M059J (cell line): Measurements from ENCODE around the gene ANAPC1. TPM values are rescaled to one million over a fixed set of nuclear protein-coding genes. Genes with fewer than 3 reads are reported as not detected.
"Not testable (repeated sequence)": the region's sequence is repeated elsewhere in the genome, so short reads cannot be mapped to it uniquely, and the experiment has no call there.

Experiments used
- DNase-seq: peaks from one replicate; pipeline ENCODE4 v3.0.0-alpha.2; 2012; ENCODE audit warnings: low read depth
- total RNA-seq: library from RNA; depleted of rRNA; stranded (reverse); fragments of >200 nt; shearing (Covaris generic); gene quantifications from 2 replicates; pipeline ENCODE4 v1.2.3, GENCODE V29; 2014

Gene ANAPC1
- total RNA-seq, 1 experiment from 2014 or later: 29.3 TPM

DNA sequence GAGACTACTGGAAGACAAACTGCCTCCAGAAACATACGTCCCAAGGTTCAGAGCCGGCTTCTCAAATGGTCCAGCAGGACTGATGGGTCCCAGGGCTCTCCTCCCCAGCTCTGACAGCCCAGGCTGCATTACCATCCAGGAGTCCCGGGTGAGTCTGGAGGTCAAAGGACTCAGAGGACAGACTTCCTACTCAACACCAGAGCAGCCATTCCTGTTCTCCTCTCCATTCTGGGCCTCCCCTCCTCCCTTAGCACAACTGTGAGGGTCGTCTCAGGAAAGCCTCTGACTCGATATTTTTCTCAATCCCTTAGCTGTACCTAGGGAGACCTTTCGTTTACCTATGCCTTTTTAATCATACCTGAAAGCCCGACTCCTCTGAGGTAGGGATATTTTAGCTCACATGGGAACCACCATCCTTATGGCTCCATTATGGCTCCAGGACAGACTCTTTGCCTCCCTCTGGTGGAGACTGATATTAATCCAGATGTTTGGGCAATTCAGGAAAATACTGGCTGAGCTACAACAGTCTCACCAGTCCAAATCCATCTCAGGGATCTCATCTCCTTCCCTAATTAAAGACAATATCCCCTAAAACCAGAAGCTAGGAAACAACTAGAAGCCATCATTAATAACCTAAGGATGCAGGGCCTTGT lies 70.9 kb downstream of the ANAPC1 start:
- DNase-seq: not testable (repeated sequence)

GRCh38 chr2:111790633-111791032 lies 93.4 kb downstream of the ANAPC1 start:
- not testable (repeated sequence) for DNase-seq

DNA sequence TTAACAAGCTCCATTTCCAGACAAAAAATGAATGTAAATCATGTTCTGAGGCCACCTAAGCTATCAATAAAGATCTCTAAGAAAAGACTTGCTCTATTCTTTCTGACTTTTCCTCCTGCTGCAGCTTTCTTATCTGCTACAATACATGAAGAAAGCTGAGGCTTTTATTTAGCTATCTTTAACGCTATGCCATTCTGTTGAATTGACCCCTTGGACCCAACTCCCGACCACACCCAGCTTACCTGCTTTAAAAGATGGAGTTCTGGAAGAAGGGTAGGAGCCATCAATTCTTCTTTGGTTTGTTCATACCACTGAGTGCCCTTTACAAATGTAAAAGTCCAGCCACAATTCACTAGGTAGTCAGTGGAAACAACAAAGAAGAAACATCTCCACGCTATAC lies 99.9 kb downstream of the ANAPC1 start:
- DNase-seq: not testable (repeated sequence)

DNA sequence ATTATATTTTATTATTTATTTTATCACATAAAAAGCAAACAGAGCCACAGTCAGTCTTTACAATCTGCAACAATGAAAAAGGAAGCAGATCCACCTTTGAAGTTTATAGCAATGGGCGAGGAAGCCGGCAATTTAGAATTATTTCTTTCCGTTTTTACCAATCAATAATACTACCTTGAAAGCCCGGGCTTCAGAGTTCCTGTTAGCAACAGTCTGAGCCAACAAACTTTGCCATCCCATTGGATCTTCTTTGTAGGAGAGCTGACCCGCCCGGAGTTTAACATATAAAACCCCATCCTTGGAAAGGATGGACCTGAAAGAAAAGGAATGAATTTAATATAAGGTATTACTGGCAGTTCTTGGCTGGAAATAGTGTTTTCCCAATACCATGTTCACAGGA lies 101.8 kb downstream of the ANAPC1 start:
- not testable (repeated sequence) for DNase-seq

GRCh38 chr2:111781443-111782094 lies 102.4 kb downstream of the ANAPC1 start:
- DNase-seq: not testable (repeated sequence)

- not testable (repeated sequence) for DNase-seq
Observed at GRCh38 chr2:111777155-111777554, 106.8 kb downstream of the ANAPC1 start.

DNA sequence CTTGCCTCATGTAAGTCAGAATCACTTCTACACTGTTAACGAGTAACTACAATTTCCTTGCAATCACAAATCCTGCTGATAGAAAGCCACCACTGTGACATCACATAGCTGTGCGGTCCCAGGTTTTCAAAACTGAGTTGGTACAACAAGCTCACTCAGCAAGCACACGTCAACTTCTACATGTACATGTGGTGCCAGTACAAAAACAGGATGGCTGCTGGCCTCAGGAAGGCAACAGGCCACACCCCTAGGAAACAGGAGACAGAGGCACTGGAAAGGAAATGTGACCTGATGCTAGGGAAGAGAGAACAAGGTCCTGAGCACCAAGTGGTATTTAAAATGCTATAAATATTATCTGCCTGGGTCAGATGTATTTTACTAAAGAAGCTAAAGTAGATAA lies 107.7 kb downstream of the ANAPC1 start:
- not testable (repeated sequence) for DNase-seq

DNA sequence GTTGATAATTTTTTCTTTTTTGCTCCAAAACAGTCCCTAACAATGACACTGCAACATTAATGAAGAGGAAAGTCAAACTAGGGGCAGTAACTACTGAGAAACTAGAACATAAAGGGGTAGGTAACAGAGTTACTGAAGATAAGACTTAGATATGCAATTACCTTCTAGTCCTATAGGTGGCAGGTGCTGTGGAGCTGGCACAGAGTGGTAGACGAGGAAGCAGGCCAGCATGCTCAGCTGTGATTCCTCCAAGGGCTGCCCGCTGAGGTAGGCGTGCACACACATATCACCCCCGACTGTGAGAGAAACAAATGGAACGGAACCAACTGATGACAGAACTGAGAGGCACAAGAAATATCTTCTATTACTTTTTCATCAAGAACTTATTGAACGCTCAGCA lies 111.8 kb downstream of the ANAPC1 start:
- not testable (repeated sequence) for DNase-seq

DNA sequence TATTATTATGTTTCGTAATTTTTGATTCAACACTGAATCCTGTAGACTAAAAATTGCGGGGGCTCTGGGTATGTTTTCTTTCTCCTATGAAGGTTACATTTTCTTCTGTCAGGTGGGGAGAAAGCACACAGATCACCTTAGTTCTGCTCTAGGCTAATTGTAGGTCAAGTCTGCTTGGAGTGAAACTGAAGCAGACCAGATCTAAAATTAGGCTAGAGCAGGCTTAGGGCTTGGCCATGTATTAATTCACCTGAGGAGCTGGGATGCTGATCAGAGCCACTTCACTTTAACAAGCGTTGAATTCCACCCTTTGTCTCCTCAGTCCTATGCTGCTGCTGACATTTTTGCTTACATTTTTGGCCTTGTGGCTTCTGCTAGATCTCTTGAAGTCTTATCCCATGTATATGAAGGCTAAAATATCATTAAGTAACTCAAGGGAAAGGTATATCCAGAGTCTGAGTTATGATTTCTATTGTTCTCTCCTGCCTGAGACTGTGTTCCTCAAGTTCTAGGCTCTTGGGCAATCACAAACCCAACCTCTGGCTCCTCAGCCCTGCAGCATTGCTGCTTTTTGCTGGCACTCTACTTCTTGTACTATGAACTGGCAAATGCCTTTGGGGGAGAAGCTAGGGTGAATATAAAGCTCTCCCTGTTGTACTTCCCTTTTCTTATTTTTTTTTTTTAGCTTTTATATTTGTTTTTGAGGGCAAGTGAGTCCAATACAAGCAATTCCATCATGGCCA lies 112.9 kb downstream of the ANAPC1 start:
- not testable (repeated sequence) for DNase-seq

- DNase-seq: not testable (repeated sequence)
Observed at GRCh38 chr2:111768266-111769190, 115.5 kb downstream of the ANAPC1 start.

- DNase-seq: not testable (repeated sequence)
Observed at GRCh38 chr2:111767087-111767486, 116.9 kb downstream of the ANAPC1 start.

GRCh38 chr2:111766295-111766694 lies 117.7 kb downstream of the ANAPC1 start:
- not testable (repeated sequence) for DNase-seq

DNA sequence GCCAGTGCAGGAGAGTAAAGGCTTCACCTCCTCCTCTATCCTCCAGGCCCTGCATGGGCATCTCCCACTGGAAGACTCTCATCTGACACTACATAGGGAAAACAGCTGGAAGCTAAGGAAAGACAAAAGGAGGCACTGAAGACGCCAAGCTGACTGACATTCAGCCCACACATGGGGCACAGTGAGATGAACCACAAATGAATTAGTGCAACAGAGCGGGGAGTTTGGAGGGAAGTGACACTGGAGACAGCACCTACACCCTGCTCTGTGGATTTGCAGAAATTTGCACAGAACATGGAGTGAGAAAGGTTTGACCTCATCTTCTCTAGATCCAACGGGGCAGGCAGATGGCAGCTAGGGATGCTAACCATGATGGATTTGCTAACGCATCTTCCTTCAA lies 119.8 kb downstream of the ANAPC1 start:
- DNase-seq: not testable (repeated sequence)

DNA sequence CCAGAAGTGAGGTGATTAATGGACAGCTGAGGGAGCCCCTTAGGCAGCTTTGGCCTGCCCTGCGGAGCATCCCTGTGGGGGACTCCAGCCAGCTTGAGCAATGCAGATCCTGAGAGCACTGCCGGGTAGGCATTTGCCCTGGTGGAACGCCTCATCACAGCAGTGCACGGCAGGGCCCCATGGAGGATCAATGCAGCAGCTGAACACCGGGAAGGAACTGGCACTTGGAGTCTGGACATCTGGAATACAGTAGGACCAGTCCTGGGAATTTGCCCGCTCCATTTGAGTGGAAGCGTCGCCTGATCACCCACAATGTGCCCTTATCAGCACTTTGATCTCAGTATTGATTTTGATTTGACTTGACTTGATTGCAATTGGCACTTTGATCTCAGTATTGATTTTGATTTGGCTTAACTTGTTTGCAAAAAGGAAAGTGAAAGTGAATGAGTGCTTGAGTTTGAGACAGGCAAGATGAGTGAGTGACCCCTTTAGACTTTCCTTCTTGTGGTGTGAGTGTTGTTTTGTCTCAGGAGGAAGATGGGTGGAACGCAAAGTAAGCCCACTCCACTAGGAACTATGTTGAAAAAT lies 123.2 kb downstream of the ANAPC1 start:
- not testable (repeated sequence) for DNase-seq

DNA sequence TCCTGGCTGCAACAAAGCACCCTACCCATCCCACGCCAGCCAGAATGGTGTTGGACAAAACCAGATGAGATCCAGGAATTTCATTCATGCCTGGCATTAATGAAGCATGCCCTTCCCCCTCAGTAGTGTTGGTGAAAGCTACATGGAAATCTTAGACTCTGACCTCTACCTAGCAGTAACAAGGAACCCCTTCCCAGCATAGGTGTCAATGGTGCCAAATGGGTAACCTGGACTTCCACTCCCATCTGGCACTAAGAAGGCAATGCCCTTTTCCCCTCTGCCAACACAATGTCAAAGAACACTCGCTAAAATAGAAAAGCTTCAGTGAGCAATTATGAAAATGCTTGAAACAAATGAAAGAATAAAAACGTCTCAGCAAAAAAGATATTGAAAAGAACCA lies 131.5 kb downstream of the ANAPC1 start:
- not testable (repeated sequence) for DNase-seq

DNA sequence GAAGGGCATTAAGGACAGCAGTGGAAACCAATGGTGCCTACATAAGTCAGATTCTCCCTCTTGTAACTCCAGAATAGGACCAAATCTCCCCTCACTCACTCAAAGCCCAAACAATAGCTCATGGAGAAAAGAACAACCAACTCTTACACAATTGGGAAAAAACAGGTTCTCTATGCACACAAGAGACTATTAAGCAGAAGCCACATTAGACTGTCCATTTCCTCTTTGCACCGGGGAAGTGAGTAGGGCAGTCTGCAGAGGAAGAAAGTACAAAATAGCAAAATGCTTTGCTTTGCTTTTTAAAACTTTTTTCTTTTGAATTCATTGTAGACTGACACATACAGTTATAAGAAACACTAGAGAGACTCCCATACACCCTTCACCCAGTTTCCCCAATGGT lies 133.4 kb downstream of the ANAPC1 start:
- DNase-seq: not testable (repeated sequence)

- not testable (repeated sequence) for DNase-seq
Observed at GRCh38 chr2:111748429-111748828, 135.6 kb downstream of the ANAPC1 start.

DNA sequence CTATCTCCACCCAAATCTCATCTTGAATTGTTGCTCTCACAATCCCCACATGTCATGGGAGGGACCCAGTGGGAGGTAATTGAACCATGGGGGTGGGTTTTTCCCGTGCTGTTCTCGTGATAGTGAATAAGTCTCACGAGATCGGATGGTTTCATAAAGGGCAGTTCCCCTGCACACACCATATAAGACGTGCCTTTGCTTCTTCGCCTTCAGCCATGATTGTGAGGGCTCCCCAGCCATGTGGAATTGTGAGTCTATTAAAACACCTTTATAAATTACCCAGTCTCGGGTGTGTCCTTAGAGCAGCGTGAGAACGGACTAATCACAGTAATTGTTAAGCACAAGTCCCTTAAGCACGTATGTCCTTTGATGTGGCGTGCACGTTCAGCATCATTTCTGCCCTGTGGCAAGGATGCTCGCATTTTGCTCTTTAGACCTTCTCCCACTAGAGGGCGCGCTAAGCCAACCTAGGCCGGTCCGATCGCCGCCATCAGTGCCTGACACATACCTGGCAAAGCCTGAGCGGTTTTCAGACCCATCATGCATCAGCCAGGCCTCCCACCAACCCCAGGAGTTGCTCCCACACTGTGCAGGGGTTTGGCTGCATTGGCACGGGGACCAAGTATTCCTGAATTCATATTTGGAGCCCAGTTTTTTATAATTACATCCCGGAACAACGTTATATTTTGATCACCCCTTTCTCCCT lies 136.4 kb downstream of the ANAPC1 start:
- not testable (repeated sequence) for DNase-seq

DNA sequence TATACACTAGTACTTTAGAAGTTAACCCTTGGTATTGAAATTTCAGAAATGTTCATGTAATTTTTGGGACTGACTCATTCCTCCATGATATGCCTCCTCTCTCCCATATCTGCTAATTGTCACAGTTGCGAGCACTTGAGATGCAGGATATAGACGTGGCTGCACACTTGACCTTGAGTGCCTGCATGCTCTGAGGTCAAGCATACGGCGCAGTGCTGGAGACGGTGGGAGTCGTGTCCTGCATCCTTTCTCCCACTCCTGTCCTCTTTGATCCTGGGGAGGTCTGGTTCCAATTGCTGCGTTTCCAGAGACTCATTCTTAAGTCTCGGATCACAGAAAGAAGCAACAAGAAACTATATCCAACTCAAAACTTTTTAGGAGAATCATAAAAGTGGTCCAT lies 139.2 kb downstream of the ANAPC1 start:
- not testable (repeated sequence) for DNase-seq

DNA sequence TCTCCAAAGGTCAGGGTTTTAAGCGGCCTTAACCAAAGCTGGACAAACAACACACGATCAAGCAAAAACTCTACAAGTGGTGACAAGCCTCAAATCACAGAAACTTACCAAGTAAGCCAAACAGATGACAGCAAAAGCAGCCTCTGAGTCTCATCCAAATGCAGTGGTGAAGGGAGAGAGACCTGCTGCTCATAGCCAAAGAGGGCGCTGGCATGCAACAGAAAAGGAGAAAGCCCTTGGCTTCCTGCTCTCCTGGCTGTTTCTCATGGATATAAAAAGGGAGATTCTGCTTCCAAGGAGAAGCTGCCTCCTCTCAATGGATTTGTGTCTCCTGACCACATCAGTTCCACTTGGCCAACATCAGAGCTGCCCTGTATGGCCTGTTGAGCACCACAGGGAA lies 142.5 kb downstream of the ANAPC1 start:
- not testable (repeated sequence) for DNase-seq
